AG10803 (cell line): ENCODE results near the gene GRP.
A peak's percentile ranks its signal among the peaks of the same experiment; 100 is the strongest.

Source experiments
- DNase-seq: peaks from one replicate; pipeline ENCODE4 v3.0.0; 2010; ENCODE audit warnings: low read depth
- H3K4me3 ChIP-seq: 2 replicates; pipeline ENCODE4 v1.5.1; 2011; ENCODE audit warnings: mild to moderate bottlenecking, low read length, control low read depth
- CTCF ChIP-seq: conservative IDR thresholded peaks from 2 replicates; pipeline ENCODE4 v1.5.1; 2011; ENCODE audit warnings: mild to moderate bottlenecking, low read length, control low read depth, inconsistent platforms

Gene GRP

DNA sequence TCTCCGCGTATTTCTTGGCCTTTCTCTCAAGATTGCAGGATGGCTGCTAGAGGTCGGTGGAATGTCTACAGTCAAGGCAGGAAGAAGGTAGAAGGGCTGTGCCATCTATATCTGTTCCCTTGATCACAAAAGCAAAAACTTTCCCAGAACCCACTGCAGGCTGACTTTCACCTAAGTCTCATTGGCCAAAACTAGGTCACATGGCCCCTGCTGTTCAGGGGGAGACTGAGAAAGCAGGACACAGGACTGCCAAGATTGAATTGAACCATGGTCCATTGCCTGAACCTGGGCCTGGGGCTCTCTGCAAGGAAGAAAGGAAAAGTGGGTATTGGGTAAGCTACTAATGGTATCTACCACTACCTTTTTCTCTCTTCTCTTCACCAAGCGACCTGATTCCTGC is 9.7 kb upstream of the GRP start:
- no peak for TF ChIP-seq CTCF
- H3K4me3 ChIP-seq = no peak overlapping the region
- DNase-seq = no peak

- no peak for DNase-seq
- no peak overlapping the region for H3K4me3 ChIP-seq
- TF ChIP-seq CTCF = no peak
Observed at GRCh38 chr18:59211629-59212028, 8.3 kb upstream of the GRP start.

DNA sequence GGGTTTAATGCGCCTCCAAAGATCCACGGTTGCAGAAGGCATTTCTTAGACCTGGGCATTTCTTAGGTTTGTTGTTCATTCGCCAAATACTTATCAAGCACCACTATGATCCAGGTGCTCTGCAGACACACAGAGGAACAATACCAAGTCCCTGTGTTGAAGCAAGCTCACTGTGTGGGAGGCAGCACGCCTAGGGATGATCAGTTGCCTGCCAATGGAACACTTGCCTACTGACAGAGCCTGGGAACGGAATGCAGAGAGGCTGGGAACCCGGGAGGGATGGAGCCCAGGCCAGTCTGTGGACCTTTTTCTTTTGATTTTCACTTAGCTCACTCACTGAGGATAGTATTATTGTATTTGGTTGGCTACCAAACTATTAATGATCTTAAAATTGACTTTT is 1.9 kb upstream of the GRP start:
- no peak for TF ChIP-seq CTCF
- DNase-seq = no peak
- no peak overlapping the region for H3K4me3 ChIP-seq

DNA sequence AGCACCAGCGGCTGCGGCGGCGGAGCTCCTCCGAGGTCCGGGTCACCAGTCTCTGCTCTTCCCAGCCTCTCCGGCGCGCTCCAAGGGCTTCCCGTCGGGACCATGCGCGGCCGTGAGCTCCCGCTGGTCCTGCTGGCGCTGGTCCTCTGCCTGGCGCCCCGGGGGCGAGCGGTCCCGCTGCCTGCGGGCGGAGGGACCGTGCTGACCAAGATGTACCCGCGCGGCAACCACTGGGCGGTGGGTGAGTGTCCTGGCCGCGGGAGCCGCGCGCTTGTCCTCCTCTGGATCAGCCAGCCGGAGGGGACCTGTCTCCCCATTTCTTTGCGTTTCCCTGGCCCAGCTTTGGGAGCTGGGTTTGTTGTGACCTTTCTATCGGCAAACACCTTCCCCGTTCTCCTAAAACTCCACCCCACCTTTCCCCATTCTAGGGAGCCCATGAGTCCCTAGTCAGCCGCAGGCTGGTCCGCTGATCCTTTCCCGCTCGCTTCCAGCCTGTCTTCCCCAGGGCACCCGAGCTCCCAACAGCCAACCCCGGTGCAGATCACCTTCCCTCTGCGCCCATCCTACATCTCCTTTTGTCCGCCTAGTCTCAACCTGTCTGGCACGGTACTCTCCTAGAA is 316 bp downstream of the GRP start:
- TF ChIP-seq CTCF = no peak
- H3K4me3 ChIP-seq = peak overlapping the region; percentile 53
- no peak for DNase-seq

DNA sequence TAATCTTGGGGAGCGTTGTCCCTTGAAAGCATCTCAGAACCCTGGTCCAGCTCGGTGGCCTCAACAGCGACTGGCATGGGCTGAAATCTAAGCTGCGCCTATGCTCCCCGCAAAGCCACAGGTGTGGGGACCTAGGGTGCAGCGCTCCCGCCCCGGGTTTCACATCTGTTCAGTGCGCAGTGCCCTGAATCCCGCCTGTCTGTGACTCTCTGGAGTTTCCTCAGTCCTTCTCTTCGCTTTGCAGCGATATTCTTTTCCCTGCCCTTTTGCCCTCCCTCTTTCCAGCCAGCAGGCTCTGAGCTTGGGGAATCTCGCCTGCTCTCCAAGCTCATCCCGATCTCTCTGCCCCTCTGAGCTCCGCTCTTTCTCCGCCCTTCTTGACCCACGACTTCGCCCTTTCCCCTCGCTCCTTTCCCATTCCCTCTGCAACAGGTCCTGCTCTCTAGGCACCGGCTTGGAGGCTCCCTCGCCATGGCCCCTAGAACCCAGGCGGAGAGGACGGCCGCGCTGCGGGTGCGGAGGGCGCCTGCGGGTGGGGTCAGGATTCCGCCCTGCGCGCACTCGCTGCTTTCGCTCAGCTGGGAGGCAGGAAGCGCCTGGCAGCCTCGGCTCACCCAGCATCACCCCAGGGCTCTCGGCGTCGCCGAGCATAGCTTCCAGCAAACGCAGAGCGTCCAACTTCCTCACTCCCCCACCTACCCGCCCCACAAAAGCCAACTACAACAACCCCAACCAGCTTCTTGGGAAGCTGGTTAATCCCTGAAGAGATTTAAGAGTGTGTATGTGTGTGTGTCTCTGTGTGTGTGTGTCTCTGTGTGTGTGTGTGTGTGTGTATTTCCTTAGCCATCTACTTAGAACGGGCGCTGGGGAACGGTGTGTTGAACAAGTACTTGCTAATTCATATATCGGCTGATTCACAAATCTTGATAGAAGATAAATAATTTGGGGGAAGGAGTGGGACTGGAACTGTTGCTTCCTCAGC is 1.1 kb downstream of the GRP start:
- H3K4me3 ChIP-seq = peak overlapping the region; percentile 53
- TF ChIP-seq CTCF = no peak
- DNase-seq = no peak

- no peak for TF ChIP-seq CTCF
- no peak overlapping the region for H3K4me3 ChIP-seq
- DNase-seq = no peak
Observed at GRCh38 chr18:59222341-59222740, 2.4 kb downstream of the GRP start.

GRCh38 chr18:59228351-59228750 is 8.4 kb downstream of the GRP start:
- peak; percentile 82 for DNase-seq
- no peak overlapping the region for H3K4me3 ChIP-seq
- TF ChIP-seq CTCF = no peak
